Neuronal stem cell (in vitro differentiated cells): ENCODE measurements around the gene SPATA16.
A peak's percentile ranks its signal among the peaks of the same experiment; 100 is the strongest.

ENCODE experiments used
- DNase-seq: peaks from one replicate; pipeline ENCODE4 v3.0.0-alpha.2; 2013; ENCODE audit warnings: low spot score
- H2AFZ ChIP-seq: one replicate; pipeline ENCODE4 v1.6.1; 2013; ENCODE audit warnings: mild to moderate bottlenecking, low read length, inconsistent platforms
- H2AK5ac ChIP-seq: 2 replicates; pipeline ENCODE4 v1.6.1; 2013; ENCODE audit warnings: low read depth, mild to moderate bottlenecking, inconsistent platforms, low read length, moderate library complexity, mixed read lengths
- H2BK120ac ChIP-seq: 2 replicates; pipeline ENCODE4 v1.6.1; 2013; ENCODE audit warnings: low read depth, mild to moderate bottlenecking, inconsistent platforms, low read length, moderate library complexity, mixed read lengths
- H2BK12ac ChIP-seq: one replicate; pipeline ENCODE4 v1.6.1; 2013; ENCODE audit warnings: low read length, inconsistent platforms
- H2BK15ac ChIP-seq: 2 replicates; pipeline ENCODE4 v1.6.1; 2013; ENCODE audit warnings: mild to moderate bottlenecking, low read length, inconsistent platforms, mixed read lengths
- H2BK5ac ChIP-seq: one replicate; pipeline ENCODE4 v1.6.1; 2013; ENCODE audit warnings: inconsistent platforms, mild to moderate bottlenecking, low read length, moderate library complexity
- H3K14ac ChIP-seq: one replicate; pipeline ENCODE4 v1.6.1; 2013; ENCODE audit warnings: low read length, inconsistent platforms
- H3K18ac ChIP-seq: 2 replicates; pipeline ENCODE4 v1.6.1; 2013; ENCODE audit warnings: low read length, inconsistent platforms
- H3K23ac ChIP-seq: 2 replicates; pipeline ENCODE4 v1.6.1; 2013; ENCODE audit warnings: low read depth, mild to moderate bottlenecking, mixed read lengths, low read length, inconsistent platforms; ENCODE audit not compliant: poor library complexity
- H3K27ac ChIP-seq: replicated peaks from 3 replicates; pipeline ENCODE4 v1.5.1; 2013; ENCODE audit warnings: low read length, inconsistent platforms
- H3K27me3 ChIP-seq, 3 experiments: 2 replicates each; pipeline ENCODE4 v1.6.1; 2013; ENCODE audit warnings: low read length in 3 of 3, mild to moderate bottlenecking in 2 of 3, inconsistent platforms in 1 of 3, low read depth in 1 of 3, mixed read lengths in 1 of 3, moderate library complexity in 1 of 3; ENCODE audit not compliant: control insufficient read depth in 3 of 3, insufficient read depth in 3 of 3
- H3K36me3 ChIP-seq, 2 donors: replicated peaks in 1 of 2; 2 replicates each; pipeline ENCODE4 v1.6.1; 2013; ENCODE audit warnings: low read length in 2 of 2; ENCODE audit not compliant: control insufficient read depth in 2 of 2, insufficient read depth in 2 of 2
- H3K4ac ChIP-seq: 2 replicates; pipeline ENCODE4 v1.6.1; 2013; ENCODE audit warnings: inconsistent platforms, mild to moderate bottlenecking, low read length, moderate library complexity
- H3K4me1 ChIP-seq, 2 donors: 1 replicate in 1 of 2; 2 replicates in 1 of 2; pipeline ENCODE4 v1.6.1; 2013; ENCODE audit warnings: low read length in 2 of 2, low read depth in 1 of 2; ENCODE audit not compliant: control insufficient read depth in 2 of 2, insufficient read depth in 1 of 2
- H3K4me2 ChIP-seq: one replicate; pipeline ENCODE4 v1.6.1; 2013; ENCODE audit warnings: mild to moderate bottlenecking, low read length, inconsistent platforms; ENCODE audit not compliant: insufficient read depth, poor library complexity, severe bottlenecking
- H3K4me3 ChIP-seq, 2 donors: 2 replicates each; pipeline ENCODE4 v1.5.1; 2013; ENCODE audit warnings: low read length in 2 of 2, mild to moderate bottlenecking in 2 of 2, inconsistent platforms in 1 of 2, moderate library complexity in 1 of 2
- H3K79me1 ChIP-seq: one replicate; pipeline ENCODE4 v1.6.1; 2013; ENCODE audit warnings: low read depth, mild to moderate bottlenecking, inconsistent platforms, low read length, moderate library complexity
- H3K9ac ChIP-seq: one replicate; pipeline ENCODE4 v1.6.1; 2013; ENCODE audit warnings: mild to moderate bottlenecking, low read depth, low read length, inconsistent platforms; ENCODE audit not compliant: poor library complexity
- H3K9me3 ChIP-seq, 2 donors: replicated peaks in 1 of 2; 2 replicates each; pipeline versions ENCODE3 to v1.6.1; 2013; ENCODE audit warnings: low read length in 2 of 2, mild to moderate bottlenecking in 2 of 2, inconsistent platforms in 1 of 2, low read depth in 1 of 2, mixed read lengths in 1 of 2, moderate library complexity in 1 of 2; ENCODE audit not compliant: control insufficient read depth in 2 of 2, insufficient read depth in 1 of 2
- H4K8ac ChIP-seq: one replicate; pipeline ENCODE4 v1.6.1; 2013; ENCODE audit warnings: low read depth, mild to moderate bottlenecking, inconsistent platforms, low read length, moderate library complexity
- H4K91ac ChIP-seq: one replicate; pipeline ENCODE4 v1.6.1; 2013; ENCODE audit warnings: low read length, low read depth, mild to moderate bottlenecking, inconsistent platforms; ENCODE audit not compliant: poor library complexity
- WGBS, 2 donors: extraction: QIAGEN DNeasy Blood & Tissue Kit; methylation state at CpG; one replicate each; pipeline ENCODE4 v1.1.7; 2013; ENCODE audit warnings: missing lambda C conversion rate in 2 of 2, mixed read lengths in 1 of 2; ENCODE audit not compliant: insufficient read length in 2 of 2, insufficient replicate concordance in 1 of 2; ENCODE audit errors: extremely low coverage in 2 of 2; 5-methylcytosine and 5-hydroxymethylcytosine counted together

Gene SPATA16

DNA sequence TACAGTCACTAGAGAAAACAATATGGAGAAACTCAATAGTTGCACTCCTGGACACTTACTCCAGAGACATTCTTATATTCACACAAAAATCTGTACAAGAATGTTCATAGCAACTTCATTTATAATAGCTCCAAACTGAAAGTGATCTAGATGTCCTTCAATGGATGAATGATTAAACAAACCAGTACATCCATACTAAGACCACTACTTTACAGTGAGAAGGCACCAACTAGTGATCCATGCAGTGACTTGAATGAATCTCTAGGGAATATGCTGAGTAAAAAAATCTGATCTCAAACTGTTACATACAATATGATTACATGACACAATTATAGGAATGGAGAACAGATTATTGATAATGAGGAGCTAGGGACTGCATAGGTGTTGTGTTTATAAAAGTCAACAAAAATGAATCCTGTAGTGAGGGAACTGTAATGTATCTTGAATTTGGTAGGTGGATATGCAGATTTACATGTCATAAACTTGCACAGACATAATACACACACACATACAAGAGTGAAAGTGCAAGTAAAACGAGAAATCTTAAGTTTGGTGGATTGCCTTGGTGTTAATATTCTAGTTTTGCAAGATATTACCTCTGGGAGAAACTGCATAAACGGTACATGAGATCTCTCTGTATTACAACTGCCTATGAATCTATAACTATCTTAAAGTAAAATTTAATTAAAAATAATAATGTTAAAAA is 85.7 kb downstream of the SPATA16 start:
- no peak for DNase-seq
- Histone ChIP-seq H3K23ac (no peak overlapping the region), H3K4me3 (no peak overlapping the region), H3K18ac (no peak overlapping the region), H2BK15ac (no peak overlapping the region), H2AFZ (no peak overlapping the region), H4K91ac (no peak overlapping the region), H2BK12ac (no peak overlapping the region), H3K4me2 (no peak overlapping the region), H2AK5ac (no peak overlapping the region), H4K8ac (no peak overlapping the region), H2BK120ac (no peak overlapping the region), H3K14ac (no peak overlapping the region), H2BK5ac (no peak overlapping the region), H3K36me3 (no peaks in the 10 kb centered on the region), H3K27me3 (no peaks in the 10 kb centered on the region), H3K9ac (no peak overlapping the region), H3K4me1 (no peaks in the 10 kb centered on the region), H3K4ac (no peak overlapping the region), H3K27ac (no peak overlapping the region), H3K79me1 (no peaks in the 10 kb centered on the region), H3K9me3 (no peaks in the 10 kb centered on the region)
- no CpG with 5 or more reads among the region's 2 CpGs for WGBS, 2 donors

DNA sequence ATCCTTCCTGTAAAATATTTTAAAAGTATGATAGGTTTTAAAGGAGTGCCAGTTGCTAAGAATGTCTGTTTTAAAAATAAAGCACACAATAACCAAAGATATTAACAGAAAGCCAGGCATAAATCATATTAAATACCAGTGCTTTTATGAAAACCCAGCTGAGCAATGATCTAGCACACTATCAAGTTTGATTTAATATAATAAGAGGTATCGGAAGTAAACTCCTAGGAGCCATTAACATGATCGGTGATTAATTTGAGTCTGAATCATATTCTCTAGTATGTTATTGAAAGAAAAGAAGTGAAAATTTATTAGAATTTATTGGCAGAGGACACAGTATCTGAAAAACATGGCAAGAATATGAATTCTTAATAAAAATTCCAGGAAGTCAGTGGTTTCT is 91.7 kb downstream of the SPATA16 start:
- Histone ChIP-seq H4K91ac (no peak overlapping the region), H2BK15ac (no peak overlapping the region), H4K8ac (no peak overlapping the region), H2BK12ac (no peak overlapping the region), H3K4me1 (no peaks in the 10 kb centered on the region), H3K4me2 (no peak overlapping the region), H2AK5ac (no peak overlapping the region), H3K9ac (no peak overlapping the region), H3K18ac (no peak overlapping the region), H2BK5ac (no peak overlapping the region), H2AFZ (no peak overlapping the region), H3K79me1 (no peaks in the 10 kb centered on the region), H2BK120ac (no peak overlapping the region), H3K14ac (no peak overlapping the region), H3K4ac (no peak overlapping the region), H3K36me3 (no peaks in the 10 kb centered on the region), H3K27me3 (no peaks in the 10 kb centered on the region), H3K9me3 (peaks cover 0 to 3% of the 10 kb centered on the region in 2 donors), H3K4me3 (no peak overlapping the region), H3K27ac (no peak overlapping the region), H3K23ac (no peak overlapping the region)
- no CpG with 5 or more reads among the region's 2 CpGs for WGBS, 2 donors
- no peak for DNase-seq

GRCh38 chr3:173045770-173046382 is 95.2 kb downstream of the SPATA16 start:
- Histone ChIP-seq H3K4ac (no peak overlapping the region), H3K4me3 (no peak overlapping the region), H3K9ac (no peak overlapping the region), H3K9me3 (peaks cover 0 to 9% of the 10 kb centered on the region in 2 donors), H3K14ac (no peak overlapping the region), H3K27me3 (no peaks in the 10 kb centered on the region), H2BK5ac (no peak overlapping the region), H3K18ac (no peak overlapping the region), H3K79me1 (no peaks in the 10 kb centered on the region), H2BK12ac (no peak overlapping the region), H2BK15ac (no peak overlapping the region), H3K36me3 (no peaks in the 10 kb centered on the region), H3K27ac (no peak overlapping the region), H2AK5ac (no peak overlapping the region), H2AFZ (no peak overlapping the region), H4K8ac (no peak overlapping the region), H3K4me2 (no peak overlapping the region), H3K4me1 (no peaks in the 10 kb centered on the region), H3K23ac (no peak overlapping the region), H2BK120ac (no peak overlapping the region), H4K91ac (no peak overlapping the region)
- WGBS, 2 donors: no CpG with 5 or more reads among the region's 2 CpGs
- DNase-seq: no peak

DNA sequence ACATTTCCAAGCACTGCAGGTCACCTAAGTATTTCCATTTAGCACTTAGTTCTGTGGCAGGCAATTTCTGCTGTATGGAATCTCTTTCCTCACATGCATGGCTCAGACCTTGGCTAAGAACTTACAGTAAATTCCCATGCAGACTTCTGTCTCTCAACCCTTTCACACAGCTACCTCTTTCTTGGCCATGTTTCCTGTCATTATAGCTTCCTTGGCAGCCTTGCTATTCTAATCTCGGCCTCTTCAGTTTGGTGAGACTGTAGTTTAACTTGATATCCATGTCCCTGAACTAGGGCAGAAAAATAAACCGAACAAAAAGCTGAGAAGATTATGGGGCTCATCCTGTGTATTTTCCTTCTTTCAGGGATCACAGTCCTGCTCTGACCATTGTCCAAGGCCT is 96.0 kb downstream of the SPATA16 start:
- Histone ChIP-seq H4K91ac (no peak overlapping the region), H3K4me2 (no peak overlapping the region), H3K23ac (no peak overlapping the region), H3K4ac (no peak overlapping the region), H3K14ac (no peak overlapping the region), H3K27me3 (no peaks in the 10 kb centered on the region), H3K36me3 (no peaks in the 10 kb centered on the region), H3K4me3 (no peak overlapping the region), H3K9ac (no peak overlapping the region), H2AK5ac (no peak overlapping the region), H2BK120ac (no peak overlapping the region), H3K79me1 (no peaks in the 10 kb centered on the region), H4K8ac (no peak overlapping the region), H2BK12ac (peak overlapping the region; percentile 58), H3K27ac (no peak overlapping the region), H3K4me1 (no peaks in the 10 kb centered on the region), H3K9me3 (peaks cover 0 to 9% of the 10 kb centered on the region in 2 donors), H2BK15ac (no peak overlapping the region), H2BK5ac (no peak overlapping the region), H3K18ac (no peak overlapping the region), H2AFZ (no peak overlapping the region)
- DNase-seq: no peak
- WGBS, 2 donors: no CpG with 5 or more reads among the region's 2 CpGs
